Measurements from ENCODE around the gene LIPC.

LIPC gene

GRCh38 chr15:58419803-58420524, 11.8 kb upstream of the LIPC start:
- ATAC-seq, result no peak
- TF ChIP-seq ZFP30 (CRISPR knock-in tag; IDR thresholded peaks at IDR 0.05) (no peak), BACH2 (CRISPR knock-in tag; IDR thresholded peaks at IDR 0.05; ENCODE audit: borderline replicate concordance) (no peak), CSRNP3 (CRISPR knock-in tag; IDR thresholded peaks at IDR 0.05) (no peak), TOX (CRISPR knock-in tag; IDR thresholded peaks at IDR 0.05; ENCODE audit: borderline replicate concordance) (no peak), ARNTL (CRISPR knock-in tag; IDR thresholded peaks at IDR 0.05; ENCODE audit: borderline replicate concordance, low read depth) (no peak), ISL1 (CRISPR knock-in tag; IDR thresholded peaks at IDR 0.05) (no peak), ZFP3 (CRISPR knock-in tag; IDR thresholded peaks at IDR 0.05) (no peak), PPARA (CRISPR knock-in tag; IDR thresholded peaks at IDR 0.05; ENCODE audit: borderline replicate concordance) (no peak), OSR1 (CRISPR knock-in tag; IDR thresholded peaks at IDR 0.05) (no peak), SNAI2 (CRISPR knock-in tag; IDR thresholded peaks at IDR 0.05) (no peak), PATZ1 (CRISPR knock-in tag; IDR thresholded peaks at IDR 0.05; ENCODE audit: borderline replicate concordance) (no peak), ESRRG (CRISPR knock-in tag; IDR thresholded peaks at IDR 0.05) (no peak), TSHZ2 (CRISPR knock-in tag; IDR thresholded peaks at IDR 0.05) (no peak), RARB (CRISPR knock-in tag; IDR thresholded peaks at IDR 0.05) (no peak), CREB5 (CRISPR knock-in tag; IDR thresholded peaks at IDR 0.05; ENCODE audit: low read depth) (no peak)

- ATAC-seq, result no peak
- no peak for TF ChIP-seq TOX (CRISPR knock-in tag; IDR thresholded peaks at IDR 0.05; ENCODE audit: borderline replicate concordance)
- no peak for TF ChIP-seq ARNTL (CRISPR knock-in tag; IDR thresholded peaks at IDR 0.05; ENCODE audit: borderline replicate concordance, low read depth)
- no peak for TF ChIP-seq CSDC2 (CRISPR knock-in tag; IDR thresholded peaks at IDR 0.05)
- TF ChIP-seq ZFP3 (CRISPR knock-in tag; IDR thresholded peaks at IDR 0.05), result no peak
These were observed 11.2 kb upstream of the LIPC start for GRCh38 chr15:58420579-58421043.

- TF ChIP-seq CSRNP3 (CRISPR knock-in tag; IDR thresholded peaks at IDR 0.05) (no peak), CSDC2 (CRISPR knock-in tag; IDR thresholded peaks at IDR 0.05) (no peak), ZC3H10 (CRISPR knock-in tag; IDR thresholded peaks at IDR 0.05) (no peak)
- ATAC-seq, result no peak
These were observed 8.6 kb upstream of the LIPC start for GRCh38 chr15:58423205-58423604.

Measured in SK-N-SH treated with all-trans-retinoic acid at 6 μM for 48 hours (cell line).